ENCODE data around the gene FRG2. TPM values are rescaled to one million over a fixed set of nuclear protein-coding genes. Genes with fewer than 3 reads are reported as not detected.

Gene FRG2
- total RNA-seq, 3 donors from 2014 or later, result not detected

Other genes with a start within 250 kb of the FRG2 start
- 10 to 100 TPM; 40.0 to 56.5 (median 41.9) TPM for gene FRG1, start 86.4 kb downstream of the FRG2 start, total RNA-seq
- gene DBET, start 37.2 kb upstream of the FRG2 start, total RNA-seq, result not detected
- gene DUX4, start 146.5 kb upstream of the FRG2 start, total RNA-seq, result not detected

Measured in breast epithelium (tissue), 3 donors.